ENCODE results near the gene ALDH16A1.
A peak's percentile ranks its signal among the peaks of the same experiment; 100 is the strongest.
"Not testable (repeated sequence)": the region's sequence is repeated elsewhere in the genome, so short reads cannot be mapped to it uniquely, and the experiment has no call there.

ALDH16A1 gene

GRCh38 chr19:49441210-49441959 is 11.6 kb upstream of the ALDH16A1 start, which contains the start of gene SLC17A7:
Gene SLC17A7, minus strand, starts transcription at chr19:49441527. Its CDS starts 148 bp downstream, at chr19:49441379.
- no peak for DNase-seq

- no peak for DNase-seq
Measured at GRCh38 chr19:49441960-49442350, 11.1 kb upstream of the ALDH16A1 start.

DNA sequence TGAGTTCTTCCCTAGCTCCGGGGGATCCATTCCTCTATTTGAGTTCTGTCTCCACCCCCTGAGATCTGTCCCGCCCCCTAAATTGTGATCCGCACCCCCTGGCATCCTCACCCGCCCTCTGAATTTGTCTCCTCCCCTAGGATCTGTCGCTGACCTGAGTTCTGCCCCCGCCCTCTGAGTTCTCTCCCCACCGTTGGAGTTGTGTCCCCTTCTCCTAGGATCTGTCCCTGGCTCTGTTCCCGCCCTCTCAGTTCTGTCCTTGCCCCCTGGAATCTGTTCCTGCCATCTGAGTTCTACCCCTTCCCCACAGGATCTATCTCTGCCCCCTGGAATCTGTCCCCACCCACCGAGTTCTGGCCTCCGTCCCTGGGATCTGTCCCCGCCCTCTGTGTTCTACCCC is 10.7 kb upstream of the ALDH16A1 start:
- no peak for DNase-seq

DNA sequence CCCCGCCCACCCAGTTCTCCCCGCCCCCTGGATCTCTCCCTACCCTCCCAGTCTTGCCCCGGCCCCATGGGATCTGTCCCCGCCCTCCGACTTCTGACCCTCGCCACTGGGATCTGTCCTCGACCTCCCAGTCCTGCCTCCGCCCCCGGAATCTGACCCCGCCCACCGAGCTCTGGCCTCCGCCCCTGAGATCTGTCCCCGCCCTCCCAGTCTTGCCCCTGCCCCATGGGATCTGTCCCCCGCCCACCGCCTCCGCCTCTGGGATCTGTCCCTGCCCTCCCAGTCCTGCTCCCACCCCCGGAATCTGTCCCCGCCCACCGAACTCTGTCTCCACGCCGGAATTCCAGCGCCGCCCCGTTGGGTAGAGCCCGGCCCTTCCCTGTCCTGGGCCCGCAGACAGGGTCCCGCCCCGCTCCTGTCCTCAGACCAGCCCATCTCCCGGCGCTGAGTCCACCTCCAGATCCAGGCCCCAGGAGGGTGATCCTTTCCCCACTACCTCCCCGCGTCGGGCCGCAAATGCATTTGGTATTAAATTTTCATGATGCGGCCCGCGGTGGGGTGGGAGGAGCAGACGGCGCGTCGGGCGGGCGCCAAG is 10.2 kb upstream of the ALDH16A1 start:
- DNase-seq: peak; percentile 37

DNA sequence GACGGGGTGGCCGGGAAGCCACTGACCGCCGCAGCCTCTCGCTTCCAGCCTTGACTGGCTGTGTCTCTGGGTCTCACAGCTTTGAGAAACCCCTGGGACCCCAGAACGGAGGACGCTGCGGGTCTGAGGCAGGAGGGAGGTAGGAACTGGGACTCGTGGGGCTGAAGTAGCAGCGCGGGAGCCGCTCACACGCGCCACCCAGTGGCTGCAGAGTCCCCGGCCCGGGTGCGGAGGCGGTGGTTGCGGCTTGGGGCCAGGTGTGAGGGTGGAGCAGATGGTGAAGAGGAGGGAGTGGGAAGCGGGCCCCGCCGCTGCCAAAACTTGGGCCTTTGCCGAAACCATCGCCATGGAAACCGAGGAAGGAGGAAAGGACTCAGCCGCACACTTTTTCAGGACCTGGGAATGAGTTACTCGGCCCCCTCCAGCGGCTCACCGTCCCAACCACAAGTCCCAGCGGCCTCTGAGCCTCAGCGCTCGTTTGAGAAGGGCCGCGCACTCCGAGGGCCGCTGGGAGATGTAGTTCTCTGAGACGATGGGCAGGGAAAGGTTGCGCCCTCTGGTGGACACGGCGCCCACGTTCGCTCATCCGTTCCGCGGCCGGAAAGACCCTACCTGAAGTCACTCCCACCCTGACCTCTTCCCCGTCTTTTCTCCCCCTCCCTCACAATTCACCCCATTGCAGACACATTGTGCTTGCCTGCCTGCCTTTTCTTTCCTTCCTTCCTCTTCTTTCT is 9.5 kb upstream of the ALDH16A1 start:
- peak; percentile 93 for DNase-seq

DNA sequence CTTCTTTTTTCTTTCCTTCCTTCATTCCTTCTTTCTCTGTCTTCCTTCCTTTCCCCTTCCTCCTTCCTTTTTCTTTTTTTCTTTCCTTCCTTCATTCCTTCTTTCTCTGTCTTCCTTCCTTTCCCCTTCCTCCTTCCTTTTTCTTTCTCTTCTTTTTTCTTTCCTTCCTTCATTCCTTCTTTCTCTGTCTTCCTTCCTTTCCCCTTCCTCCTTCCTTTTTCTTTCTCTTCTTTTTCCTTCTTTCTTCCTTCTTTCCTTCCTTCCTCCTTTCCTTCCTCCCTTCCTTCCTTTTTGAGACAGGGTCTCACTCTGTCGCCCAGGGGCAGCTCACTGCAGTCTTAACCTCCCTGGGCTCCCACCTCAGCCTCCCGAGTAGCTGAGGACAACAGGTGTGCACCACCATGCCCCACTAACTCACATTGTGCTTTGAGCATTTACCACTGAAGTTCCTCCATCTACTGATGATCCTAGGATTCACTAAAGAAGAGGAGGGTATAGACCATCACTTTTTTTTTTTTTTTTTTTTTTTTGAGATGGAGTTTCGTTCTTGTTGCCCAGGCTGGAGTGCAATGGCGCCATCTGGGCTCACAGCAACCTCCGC is 8.8 kb upstream of the ALDH16A1 start:
- not testable (repeated sequence) for DNase-seq

DNA sequence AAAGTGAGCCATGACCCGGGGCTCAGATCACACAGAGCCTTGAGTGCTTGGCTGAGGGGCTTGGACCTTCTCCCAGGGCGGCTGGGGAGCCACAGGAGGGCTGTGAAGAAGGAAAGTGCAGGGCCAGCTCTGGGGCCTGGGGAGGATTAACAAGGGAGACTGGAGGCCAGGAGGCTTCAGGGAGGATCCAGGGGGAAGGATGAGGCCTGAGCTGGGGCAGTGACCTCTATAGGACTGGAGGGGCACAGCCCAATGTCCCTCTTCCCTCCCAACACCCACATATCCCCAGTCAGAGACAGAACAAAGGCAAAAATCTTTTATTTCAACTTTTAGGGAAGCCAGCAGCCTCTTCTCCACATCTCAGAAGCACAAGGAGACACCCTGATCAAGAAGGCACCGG is 7.0 kb upstream of the ALDH16A1 start:
- no peak for DNase-seq

DNA sequence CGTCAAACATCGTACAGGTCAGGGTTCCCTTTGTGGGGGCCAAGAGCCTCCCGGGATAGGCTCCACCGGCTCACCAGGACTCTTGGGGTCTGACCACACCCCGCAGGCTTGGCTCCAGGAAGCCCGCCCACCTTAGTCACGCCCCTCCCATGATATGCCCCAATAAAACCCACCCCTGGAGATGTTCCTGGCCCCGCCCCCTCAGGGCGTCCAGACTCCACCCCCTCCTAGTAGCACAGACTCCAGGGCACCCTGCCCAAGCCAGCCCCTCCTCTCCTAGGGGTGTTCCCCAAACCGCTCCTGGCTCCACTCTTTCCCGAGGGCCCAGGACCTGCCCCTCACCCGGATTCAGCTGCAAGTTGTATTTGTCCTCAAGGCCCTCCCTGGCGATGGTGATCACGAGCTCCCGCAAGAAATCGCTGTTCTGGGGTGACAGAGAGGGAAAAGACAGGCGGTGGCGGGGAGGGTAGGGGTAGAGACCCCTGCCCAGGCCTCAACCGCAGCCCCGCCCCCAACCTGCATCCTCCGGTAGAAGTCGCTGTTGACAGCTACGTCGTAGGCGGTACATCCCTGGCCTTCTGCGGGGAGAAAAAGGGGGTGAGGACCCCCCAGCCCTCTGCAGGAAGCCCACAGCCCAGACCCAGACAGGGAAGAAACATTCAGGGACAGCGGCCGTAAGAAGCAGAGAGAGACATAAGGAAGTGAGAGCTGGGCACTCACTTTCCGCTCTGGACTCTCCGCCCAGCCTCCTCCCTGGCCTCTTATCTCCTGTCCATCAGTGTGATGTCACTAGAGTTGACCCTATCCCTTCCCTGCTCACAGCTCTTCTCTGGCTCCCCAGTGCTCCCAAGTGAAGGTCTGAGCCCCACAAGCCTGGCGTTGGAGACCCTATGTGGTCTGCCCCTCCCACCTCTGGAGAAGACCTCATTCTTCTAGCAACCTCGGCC is 5.3 kb upstream of the ALDH16A1 start:
- DNase-seq: no peak

DNA sequence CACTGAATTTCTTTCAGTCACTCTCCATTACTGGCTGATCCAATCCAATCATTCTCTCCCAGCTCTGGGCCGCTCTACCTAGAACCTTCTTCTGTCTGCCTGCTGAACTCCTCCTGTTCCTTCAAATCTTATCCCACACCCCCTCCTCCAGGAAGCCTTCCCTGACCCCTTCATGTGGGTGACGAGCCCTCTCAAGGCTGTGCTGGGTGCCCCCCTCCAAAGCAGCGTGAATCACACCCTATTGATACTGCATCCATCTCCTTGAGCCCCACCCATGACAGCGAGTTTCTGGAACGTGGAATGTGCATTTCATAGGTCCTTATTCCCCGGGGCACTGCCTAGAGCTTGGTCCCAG is 4.6 kb upstream of the ALDH16A1 start:
- DNase-seq: no peak

GRCh38 chr19:49450405-49450804 is 2.6 kb upstream of the ALDH16A1 start:
- DNase-seq: no peak

- DNase-seq: peak; percentile 98
Measured at GRCh38 chr19:49451430-49452181, 1.4 kb upstream of the ALDH16A1 start, which contains the start of gene PIH1D1. Gene PIH1D1, minus strand, starts transcription at chr19:49451814. Its CDS starts 240 bp downstream, at chr19:49451574.

GRCh38 chr19:49453757-49454240 is 774 bp downstream of the ALDH16A1 start:
- DNase-seq: no peak

DNA sequence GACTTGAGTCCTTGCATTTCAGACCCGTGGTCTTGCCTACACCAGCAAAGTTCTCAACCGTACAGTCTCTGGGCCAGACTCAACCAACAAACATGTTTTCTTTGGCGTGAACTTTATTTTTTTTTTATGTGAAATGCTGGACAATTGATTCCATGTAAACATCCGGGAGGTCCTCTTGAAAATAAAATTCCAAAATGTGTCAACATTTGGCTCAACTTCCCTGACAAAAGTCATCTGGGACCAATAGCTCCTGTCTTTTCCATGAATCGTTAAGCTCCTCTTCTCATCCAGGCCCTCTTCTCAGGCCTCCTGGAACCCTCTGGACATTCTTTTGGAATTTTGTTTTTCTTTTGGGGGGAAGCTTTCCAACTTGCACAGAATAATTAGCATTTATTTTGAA is 2.7 kb downstream of the ALDH16A1 start:
- DNase-seq: no peak

DNA sequence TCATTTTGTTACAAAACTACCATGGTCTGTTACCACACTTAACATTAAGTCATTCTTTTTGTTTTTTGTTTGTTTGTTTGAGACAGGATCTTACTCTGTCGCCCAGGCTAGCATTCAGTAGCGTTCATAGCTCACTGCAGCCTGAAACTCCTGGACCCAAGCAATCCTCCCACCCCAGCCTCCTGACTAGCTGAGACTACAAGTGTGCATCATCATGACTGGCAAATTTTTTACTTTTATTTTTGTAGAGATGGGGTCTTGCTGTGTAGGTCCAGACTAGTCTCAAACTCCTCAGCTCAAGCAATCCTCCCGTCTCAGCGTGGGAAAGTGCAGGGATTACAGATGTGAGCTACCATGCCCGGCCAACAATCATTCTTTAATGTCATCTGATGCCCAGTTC is 3.3 kb downstream of the ALDH16A1 start:
- no peak for DNase-seq

GRCh38 chr19:49458567-49458903 is 5.5 kb downstream of the ALDH16A1 start:
- DNase-seq: no peak

- no peak for DNase-seq
Measured at GRCh38 chr19:49459388-49459787, 6.4 kb downstream of the ALDH16A1 start.

- not testable (repeated sequence) for DNase-seq
Measured at GRCh38 chr19:49461130-49461529, 8.1 kb downstream of the ALDH16A1 start.

DNA sequence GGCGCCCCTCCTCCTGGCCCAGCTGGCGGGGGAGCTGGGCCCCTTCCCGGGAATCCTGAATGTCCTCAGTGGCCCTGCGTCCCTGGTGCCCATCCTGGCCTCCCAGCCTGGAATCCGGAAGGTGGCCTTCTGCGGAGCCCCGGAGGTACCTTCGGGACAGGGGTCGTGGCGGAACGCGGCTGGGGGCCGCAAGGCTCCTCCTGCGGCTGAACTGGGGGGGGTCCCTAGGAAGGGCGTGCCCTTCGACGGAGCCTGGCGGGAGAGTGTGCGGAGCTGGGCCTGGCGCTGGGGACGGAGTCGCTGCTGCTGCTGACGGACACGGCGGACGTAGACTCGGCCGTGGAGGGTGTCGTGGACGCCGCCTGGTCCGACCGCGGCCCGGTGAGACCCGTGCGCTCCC is 8.6 kb downstream of the ALDH16A1 start:
- no peak for DNase-seq

DNA sequence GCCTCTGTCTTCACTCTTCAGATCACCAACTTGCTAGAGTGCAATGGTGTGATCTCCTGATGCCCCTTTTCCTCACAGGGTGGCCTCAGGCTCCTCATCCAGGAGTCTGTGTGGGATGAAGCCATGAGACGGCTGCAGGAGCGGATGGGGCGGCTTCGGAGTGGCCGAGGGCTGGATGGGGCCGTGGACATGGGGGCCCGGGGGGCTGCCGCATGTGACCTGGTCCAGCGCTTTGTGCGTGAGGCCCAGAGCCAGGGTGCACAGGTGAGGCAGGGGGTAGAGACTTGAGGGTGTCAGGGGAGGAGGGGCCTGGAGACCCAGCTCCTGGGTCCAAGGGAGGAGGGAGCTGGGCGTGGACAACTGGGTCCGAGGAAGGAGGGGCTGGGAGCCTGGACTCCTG is 9.5 kb downstream of the ALDH16A1 start:
- no peak for DNase-seq

DNA sequence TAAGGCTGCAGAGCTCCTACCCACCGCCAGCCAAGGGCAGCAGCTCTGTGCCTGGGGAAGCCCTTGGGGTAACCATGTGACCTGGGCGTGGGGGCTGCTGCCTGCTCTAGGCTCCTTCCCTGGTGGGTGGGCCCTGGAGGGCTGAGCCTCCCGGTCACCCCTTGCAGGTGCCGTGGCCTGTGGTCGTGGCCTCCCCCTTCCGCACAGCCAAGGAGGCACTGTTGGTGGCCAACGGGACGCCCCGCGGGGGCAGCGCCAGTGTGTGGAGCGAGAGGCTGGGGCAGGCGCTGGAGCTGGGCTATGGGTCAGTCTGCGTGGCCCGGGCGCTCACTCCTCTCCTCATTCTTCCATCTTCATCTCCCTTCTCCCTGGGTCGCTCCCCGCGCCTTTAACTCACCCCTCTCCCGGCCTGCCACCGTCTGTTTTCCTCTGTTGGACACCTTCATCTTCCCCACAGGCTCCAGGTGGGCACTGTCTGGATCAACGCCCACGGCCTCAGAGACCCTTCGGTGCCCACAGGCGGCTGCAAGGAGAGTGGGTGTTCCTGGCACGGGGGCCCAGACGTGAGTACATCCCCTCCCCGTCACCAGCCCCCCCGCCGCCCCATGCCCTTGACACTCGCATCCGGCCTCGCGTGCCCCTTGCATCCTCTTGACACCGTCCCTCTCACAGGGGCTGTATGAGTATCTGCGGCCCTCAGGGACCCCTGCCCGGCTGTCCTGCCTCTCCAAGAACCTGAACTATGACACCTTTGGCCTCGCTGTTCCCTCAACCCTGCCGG is 11.1 kb downstream of the ALDH16A1 start:
- no peak for DNase-seq

- DNase-seq: no peak
Measured at GRCh38 chr19:49465371-49465770, 12.3 kb downstream of the ALDH16A1 start.

All from NCI-H510A treated with DMSO at 0.1 percent for 48 hours (cell line).